Left ventricle myocardium superior (tissue), 1 donor: ENCODE measurements around the gene KSR1. TPM values are rescaled to one million over a fixed set of nuclear protein-coding genes. Genes with fewer than 3 reads are reported as not detected.
"Not testable (repeated sequence)": the region's sequence is repeated elsewhere in the genome, so short reads cannot be mapped to it uniquely, and the experiment has no call there.

Source experiments
- ATAC-seq: fragments of 200-7000 bp; cut with Tn5 transposase; one replicate; pipeline ENCODE4 v1.9.1; 2020; ENCODE audit warnings: mild to moderate bottlenecking, moderate library complexity
- DNase-seq: peaks from one replicate; pipeline ENCODE4 v3.0.0-alpha.2; 2020
- intact Hi-C: fragments of 100-400 bp; cut with micrococcal nuclease; formaldehyde crosslinking; loops from one replicate; pipeline ENCODE4 v1.11.0; 2022
- total RNA-seq: library from RNA; stranded (reverse); fragmentation: NEBNext Ultra II Directional; extraction: Animal tissue kit (Norgen Biotek cat#: 25700); gene quantifications from one replicate; pipeline ENCODE4 v1.2.1, GENCODE V29; 2021
- donor health status: DM: no; HTN: yes; CAD: no; lungs with severe emphysema.

The KSR1 gene
- total RNA-seq, 1 donor from 2014 or later: 10.2 TPM

GRCh38 chr17:27630607-27631410, 174.6 kb downstream of the KSR1 start, which contains the start of gene LGALS9:
Gene LGALS9 (plus strand): TSS chr17:27631188. CDS start chr17:27631266, 78 bp downstream.
- ATAC-seq (peak; percentile 19), DNase-seq (no peak)
- intact Hi-C loops: no loop called here

GRCh38 chr17:27631411-27631760, 175.1 kb downstream of the KSR1 start:
- DNase-seq (no peak), ATAC-seq (peak; percentile 9)
- intact Hi-C loops: no loop called here

GRCh38 chr17:27631897-27632725, 175.9 kb downstream of the KSR1 start:
- DNase-seq (no peak), ATAC-seq (peak; percentile 1)
- intact Hi-C loops: no loop called here

- DNase-seq (peak; percentile 85), ATAC-seq (peak; percentile 94)
- intact Hi-C loops: not testable (repeated sequence)
Measured at GRCh38 chr17:27632766-27633165, 176.5 kb downstream of the KSR1 start.

GRCh38 chr17:27633312-27634025, 177.2 kb downstream of the KSR1 start:
- ATAC-seq: peak; percentile 71
- peak; percentile 48 for DNase-seq
- intact Hi-C loops: no loop called here

- ATAC-seq (no peak), DNase-seq (no peak)
- intact Hi-C loops: no loop called here
Measured at GRCh38 chr17:27634026-27634335, 177.7 kb downstream of the KSR1 start.

GRCh38 chr17:27634776-27635175, 178.5 kb downstream of the KSR1 start:
- DNase-seq: no peak
- no peak for ATAC-seq
- intact Hi-C loops: no loop called here

GRCh38 chr17:27635275-27635823, 179.1 kb downstream of the KSR1 start:
- no peak for DNase-seq
- no peak for ATAC-seq
- intact Hi-C loops: no loop called here

- intact Hi-C loops, ATAC-seq, DNase-seq: not testable (repeated sequence)
Measured at GRCh38 chr17:27636005-27636520, 179.8 kb downstream of the KSR1 start.

- DNase-seq, ATAC-seq, intact Hi-C loops: not testable (repeated sequence)
Measured at GRCh38 chr17:27637818-27638217, 181.6 kb downstream of the KSR1 start.

GRCh38 chr17:27638415-27638914, 182.2 kb downstream of the KSR1 start:
- intact Hi-C loops, ATAC-seq, DNase-seq: not testable (repeated sequence)

GRCh38 chr17:27640790-27641189, 184.5 kb downstream of the KSR1 start:
- intact Hi-C loops: no loop called here
- no peak for ATAC-seq
- no peak for DNase-seq

GRCh38 chr17:27644586-27644985, 188.3 kb downstream of the KSR1 start:
- peak; percentile 64 for DNase-seq
- peak; percentile 78 for ATAC-seq
- intact Hi-C loops: no loop called here

- ATAC-seq, intact Hi-C loops: not testable (repeated sequence)
Measured at GRCh38 chr17:27645621-27646020, 189.4 kb downstream of the KSR1 start.

GRCh38 chr17:27646232-27646631, 190.0 kb downstream of the KSR1 start:
- intact Hi-C loops: no loop called here
- ATAC-seq (no peak), DNase-seq (no peak)

More at GRCh38 chr17:27645621-27646020, 189.4 kb downstream of the KSR1 start:
- DNase-seq: not testable (repeated sequence)

GRCh38 chr17:27647765-27648164, 191.5 kb downstream of the KSR1 start:
- no peak for ATAC-seq
- intact Hi-C loops: no loop called here
- DNase-seq: no peak

GRCh38 chr17:27649111-27649571, 192.9 kb downstream of the KSR1 start:
- intact Hi-C loops, DNase-seq: not testable (repeated sequence)
- peak; percentile 63 for ATAC-seq

- ATAC-seq (peak; percentile 69), DNase-seq (peak; percentile 63)
- intact Hi-C loops: loop anchor here (5.0 to 10.0 kb wide), 2 partner anchors 48 to 105 kb away; no protein-coding TSS in a partner anchor
Measured at GRCh38 chr17:27649929-27650328, 193.7 kb downstream of the KSR1 start.

- intact Hi-C loops: loop anchor here (5.0 to 10.0 kb wide), 2 partner anchors 49 to 104 kb away; no protein-coding TSS in a partner anchor
- ATAC-seq: no peak
- no peak for DNase-seq
Measured at GRCh38 chr17:27650836-27651235, 194.6 kb downstream of the KSR1 start.
